Mucosa of descending colon (tissue), 3 donors: ENCODE data around the gene SSR2. TPM values are rescaled to one million over a fixed set of nuclear protein-coding genes. Genes with fewer than 3 reads are reported as not detected.

Experiments used
- ATAC-seq: fragments of 200-7000 bp; cut with Tn5 transposase; one replicate; pipeline ENCODE4 v1.9.1; 2020; ENCODE audit warnings: mild to moderate bottlenecking, moderate library complexity
- DNase-seq, 3 donors: peaks; one replicate each; pipeline ENCODE4 v3.0.0-alpha.2; 2020
- H3K36me3 ChIP-seq: fragments of 200-600 bp; one replicate; pipeline ENCODE4 v1.8.0; 2021; ENCODE audit warnings: low read depth, mild to moderate bottlenecking
- H3K4me1 ChIP-seq: fragments of 200-600 bp; one replicate; pipeline ENCODE4 v1.8.0; 2021; ENCODE audit warnings: low read depth, mild to moderate bottlenecking
- H3K4me3 ChIP-seq: fragments of 200-600 bp; one replicate; pipeline ENCODE4 v1.8.0; 2021; ENCODE audit warnings: mild to moderate bottlenecking
- H3K9me3 ChIP-seq: fragments of 200-600 bp; one replicate; pipeline ENCODE4 v1.8.0; 2021; ENCODE audit warnings: mild to moderate bottlenecking
- CTCF ChIP-seq: fragments of 200-600 bp; IDR thresholded peaks from one replicate; pipeline ENCODE4 v1.8.0; 2022; ENCODE audit warnings: antibody characterized with exemption, mild to moderate bottlenecking
- intact Hi-C, 2 donors: fragments of 100-400 bp; cut with DNase I in 1 of 2; cut with micrococcal nuclease in 1 of 2; formaldehyde crosslinking; loops; one replicate each; pipeline versions ENCODE4 v1.11.0 to v1.11.1; 2022; cut with DNase I, micrococcal nuclease
- total RNA-seq, 3 donors: library from RNA; stranded (reverse); fragmentation: NEBNext Ultra II Directional in 2 of 3; extraction: Animal tissue kit (Norgen Biotek cat#: 25700) in 2 of 3; gene quantifications; one replicate each; pipeline versions ENCODE4 v1.2.1 to v1.2.4, GENCODE V29; 2021 to 2023
- donor health status: DM: no; HTN: no; CAD: no; lungs with moderate emphysema.
- donor health status: DM: no; HTN: no; CAD: no.
- donor health status: DM: no; HTN: yes; CAD: no.

The SSR2 gene
- total RNA-seq, 3 donors from 2014 or later = 144 to 203 (median 164) TPM

- Histone ChIP-seq H3K36me3 (peaks cover 10% of the 10 kb centered on the region), H3K4me1 (peaks cover 23% of the 10 kb centered on the region), H3K4me3 (no peak overlapping the region), H3K9me3 (no peaks in the 10 kb centered on the region)
- DNase-seq (no peak), ATAC-seq (peak; percentile 22)
- intact Hi-C loops = no loop called here
- TF ChIP-seq CTCF = no peak
Observed at GRCh38 chr1:155967341-155968050, 53.3 kb downstream of the SSR2 start.

- no peak for ATAC-seq
- Histone ChIP-seq H3K4me3 (no peak overlapping the region), H3K36me3 (peaks cover 10% of the 10 kb centered on the region), H3K4me1 (peaks cover 25% of the 10 kb centered on the region), H3K9me3 (no peaks in the 10 kb centered on the region)
- DNase-seq = no peak
- intact Hi-C loops = no loop called here
- TF ChIP-seq CTCF = no peak
Observed at GRCh38 chr1:155966750-155967149, 54.0 kb downstream of the SSR2 start.

GRCh38 chr1:155966135-155966534 lies 54.6 kb downstream of the SSR2 start:
- Histone ChIP-seq H3K4me1 (peaks cover 25% of the 10 kb centered on the region), H3K4me3 (no peak overlapping the region), H3K9me3 (no peaks in the 10 kb centered on the region), H3K36me3 (peaks cover 10% of the 10 kb centered on the region)
- intact Hi-C loops = no loop called here
- DNase-seq = no peak
- no peak for TF ChIP-seq CTCF
- no peak for ATAC-seq

GRCh38 chr1:155964193-155964592 lies 56.6 kb downstream of the SSR2 start:
- H3K9me3 ChIP-seq = no peaks in the 10 kb centered on the region
- peaks cover 9% of the 10 kb centered on the region for H3K4me1 ChIP-seq
- ATAC-seq (no peak), DNase-seq (no peak)
- no peak for TF ChIP-seq CTCF
- no peak overlapping the region for H3K4me3 ChIP-seq
- H3K36me3 ChIP-seq = peaks cover 13% of the 10 kb centered on the region
- intact Hi-C loops = no loop called here

- Histone ChIP-seq H3K36me3 (peaks cover 13% of the 10 kb centered on the region), H3K9me3 (no peaks in the 10 kb centered on the region), H3K4me1 (peaks cover 4% of the 10 kb centered on the region), H3K4me3 (no peak overlapping the region)
- TF ChIP-seq CTCF = no peak
- ATAC-seq (no peak), DNase-seq (peak in 1 of 3 donors; percentile 55)
- intact Hi-C loops = no loop called here
Observed at GRCh38 chr1:155962599-155963211, 58.0 kb downstream of the SSR2 start.
